Nephron progenitor cell (in vitro differentiated cells): ENCODE results near the gene RBM28.

Experiments used
- DNase-seq: peaks from one replicate; pipeline ENCODE4 v3.0.0; 2021
- H3K27ac Mint-ChIP-seq: 2 replicates; pipeline ENCODE4 v1.8.0; 2021; ENCODE audit warnings: mild to moderate bottlenecking, moderate library complexity, mixed read lengths
- H3K27me3 Mint-ChIP-seq: 2 replicates; pipeline ENCODE4 v1.8.0; 2021; ENCODE audit warnings: mild to moderate bottlenecking, low read depth, mixed read lengths; ENCODE audit not compliant: poor library complexity
- H3K36me3 Mint-ChIP-seq: 2 replicates; pipeline ENCODE4 v1.8.0; 2021; ENCODE audit warnings: low read depth, mixed read lengths
- H3K4me1 Mint-ChIP-seq: 2 replicates; pipeline ENCODE4 v1.8.0; 2021; ENCODE audit warnings: mixed read lengths
- H3K4me3 Mint-ChIP-seq: 2 replicates; pipeline ENCODE4 v1.8.0; 2021; ENCODE audit warnings: mild to moderate bottlenecking, moderate library complexity, mixed read lengths
- H3K9me3 Mint-ChIP-seq: 2 replicates; pipeline ENCODE4 v1.8.0; 2021; ENCODE audit warnings: mild to moderate bottlenecking, moderate library complexity, mixed read lengths
- CTCF ChIP-seq: fragments of 200-600 bp; sonication (generic); IDR thresholded peaks from 2 replicates; pipeline ENCODE4 v1.5.0; 2021; ENCODE audit warnings: antibody characterized with exemption

Gene RBM28

GRCh38 chr7:128265156-128265905 is 78.4 kb downstream of the RBM28 start:
- no peak for DNase-seq
- Mint-ChIP-seq H3K27ac (no peak overlapping the region), H3K27me3 (no peaks in the 10 kb centered on the region), H3K36me3 (no peaks in the 10 kb centered on the region), H3K4me3 (peak overlapping the region; percentile 8), H3K9me3 (peaks cover 3% of the 10 kb centered on the region), H3K4me1 (peaks cover 34% of the 10 kb centered on the region)
- no peak for TF ChIP-seq CTCF

GRCh38 chr7:128264477-128264876 is 79.2 kb downstream of the RBM28 start:
- Mint-ChIP-seq H3K27me3 (no peaks in the 10 kb centered on the region), H3K4me1 (peaks cover 43% of the 10 kb centered on the region), H3K4me3 (no peak overlapping the region), H3K9me3 (no peaks in the 10 kb centered on the region), H3K27ac (no peak overlapping the region), H3K36me3 (no peaks in the 10 kb centered on the region)
- no peak for TF ChIP-seq CTCF
- DNase-seq, result no peak

- Mint-ChIP-seq H3K36me3 (no peaks in the 10 kb centered on the region), H3K4me1 (peaks cover 49% of the 10 kb centered on the region), H3K9me3 (no peaks in the 10 kb centered on the region), H3K27ac (no peak overlapping the region), H3K4me3 (no peak overlapping the region), H3K27me3 (no peaks in the 10 kb centered on the region)
- DNase-seq, result no peak
- no peak for TF ChIP-seq CTCF
These were observed 80.3 kb downstream of the RBM28 start for GRCh38 chr7:128263420-128263819.

GRCh38 chr7:128262273-128263028 is 81.3 kb downstream of the RBM28 start:
- Mint-ChIP-seq H3K36me3 (no peaks in the 10 kb centered on the region), H3K4me1 (peaks cover 44% of the 10 kb centered on the region), H3K27me3 (peaks cover 3% of the 10 kb centered on the region), H3K27ac (no peak overlapping the region), H3K9me3 (no peaks in the 10 kb centered on the region), H3K4me3 (no peak overlapping the region)
- no peak for DNase-seq
- TF ChIP-seq CTCF, result no peak

GRCh38 chr7:128260069-128260795 is 83.5 kb downstream of the RBM28 start:
- H3K9me3 Mint-ChIP-seq, result peaks cover 5% of the 10 kb centered on the region
- H3K27me3 Mint-ChIP-seq, result peaks cover 3% of the 10 kb centered on the region
- no peak overlapping the region for H3K4me3 Mint-ChIP-seq
- peaks cover 28% of the 10 kb centered on the region for H3K4me1 Mint-ChIP-seq
- TF ChIP-seq CTCF, result no peak
- H3K36me3 Mint-ChIP-seq, result no peaks in the 10 kb centered on the region
- no peak for DNase-seq
- H3K27ac Mint-ChIP-seq, result no peak overlapping the region
